SKM-1 (cell line): ENCODE data around the gene NDUFV2.

ENCODE experiments used
- DNase-seq: peaks from one replicate; lab custom pipeline; 2025; ENCODE audit not compliant: unreplicated experiment; lab: John Stamatoyannopoulos, UW

The NDUFV2 gene

DNA sequence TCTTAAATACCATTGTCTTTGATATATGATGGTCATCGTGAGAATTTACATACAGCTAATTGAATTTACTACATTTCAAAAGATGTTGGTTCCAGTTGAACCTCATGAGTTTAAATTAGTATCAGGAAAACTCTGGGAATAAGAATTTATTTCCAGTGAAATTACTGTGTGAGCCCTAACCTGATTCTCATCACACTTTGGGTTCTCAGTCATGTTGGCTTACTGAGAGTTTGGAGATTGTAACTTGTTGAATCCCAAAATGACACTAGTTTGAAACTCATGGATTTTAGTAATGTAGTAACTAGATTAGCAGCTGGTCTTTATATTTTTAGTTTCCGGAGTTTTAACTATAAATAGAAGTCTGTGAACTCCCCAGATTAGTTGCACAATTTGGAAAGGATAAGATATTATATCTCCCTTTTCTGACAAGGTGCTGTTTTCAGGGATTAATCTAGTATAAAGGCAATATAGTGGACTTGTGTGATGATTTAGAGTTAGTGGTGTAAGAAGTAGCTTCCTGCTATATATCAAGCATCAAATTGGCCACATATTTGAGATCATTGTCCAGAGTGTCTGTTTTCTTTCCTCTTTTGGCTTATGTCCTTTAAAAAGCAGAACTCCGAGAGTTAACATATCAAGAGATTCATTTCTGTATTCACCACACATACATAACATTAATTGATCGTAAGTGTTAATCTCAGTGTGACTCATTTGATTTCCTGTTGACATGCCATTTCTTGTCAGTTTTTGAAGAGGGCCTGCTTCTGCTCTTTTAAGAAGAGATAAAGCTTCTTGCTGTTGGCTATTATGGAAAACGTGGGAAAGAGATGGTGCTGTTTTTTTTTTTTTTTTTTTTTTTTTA, 15.7 kb downstream of the NDUFV2 start:
- DNase-seq: no peak

DNA sequence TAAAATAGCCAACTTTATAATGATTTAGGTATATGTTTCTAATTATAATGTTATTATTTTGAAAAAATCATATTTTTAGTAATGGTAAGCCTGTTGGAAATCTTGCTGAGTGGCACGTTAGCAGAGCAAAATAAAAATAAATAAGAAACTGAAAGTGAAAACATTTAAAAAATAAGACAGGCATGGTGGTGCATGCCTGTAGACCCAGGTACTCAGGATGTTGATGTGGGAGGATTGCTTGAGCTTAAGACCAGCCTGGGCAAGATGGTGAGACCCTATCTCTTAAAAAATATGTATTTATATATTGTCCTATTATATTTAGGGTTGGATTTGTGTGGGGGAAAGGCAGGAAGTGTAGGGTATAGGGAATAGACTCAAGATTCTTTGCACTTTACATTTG, 18.3 kb downstream of the NDUFV2 start:
- no peak for DNase-seq

DNA sequence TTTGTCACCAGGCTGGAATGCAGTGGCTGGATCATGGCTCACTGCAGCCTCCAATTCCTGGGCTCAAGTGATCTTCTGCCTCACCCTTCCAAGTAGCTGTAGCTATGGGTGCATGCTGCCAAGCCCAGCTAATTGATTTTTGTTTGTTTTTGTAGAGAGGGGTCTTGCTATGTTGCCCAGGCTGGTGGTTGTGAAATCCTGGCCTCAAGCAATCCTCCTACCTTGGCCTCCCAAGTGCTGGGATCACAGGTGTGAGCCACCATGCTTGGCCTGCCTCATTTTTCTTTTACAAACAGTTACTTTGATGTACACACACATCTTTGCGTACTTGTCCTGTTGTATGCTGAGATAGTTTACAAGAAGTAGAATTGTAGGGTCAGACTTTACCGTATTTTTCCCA, 21.0 kb downstream of the NDUFV2 start:
- DNase-seq: no peak

DNA sequence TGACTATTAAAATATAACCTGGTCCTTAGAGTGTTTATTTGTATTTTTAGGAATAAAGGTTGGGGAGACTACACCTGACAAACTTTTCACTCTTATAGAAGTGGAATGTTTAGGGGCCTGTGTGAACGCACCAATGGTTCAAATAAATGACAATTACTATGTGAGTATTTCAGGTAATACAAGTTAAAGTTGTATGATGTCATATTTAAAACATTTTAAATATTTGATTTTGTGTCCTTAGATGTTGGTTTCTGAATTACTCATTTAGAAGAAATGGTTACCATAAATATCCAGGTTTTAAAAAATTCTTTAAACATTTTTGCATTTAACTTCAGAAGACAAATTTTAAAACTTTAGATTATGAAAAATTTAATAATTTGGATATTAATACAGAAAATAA, 22.3 kb downstream of the NDUFV2 start:
- no peak for DNase-seq

DNA sequence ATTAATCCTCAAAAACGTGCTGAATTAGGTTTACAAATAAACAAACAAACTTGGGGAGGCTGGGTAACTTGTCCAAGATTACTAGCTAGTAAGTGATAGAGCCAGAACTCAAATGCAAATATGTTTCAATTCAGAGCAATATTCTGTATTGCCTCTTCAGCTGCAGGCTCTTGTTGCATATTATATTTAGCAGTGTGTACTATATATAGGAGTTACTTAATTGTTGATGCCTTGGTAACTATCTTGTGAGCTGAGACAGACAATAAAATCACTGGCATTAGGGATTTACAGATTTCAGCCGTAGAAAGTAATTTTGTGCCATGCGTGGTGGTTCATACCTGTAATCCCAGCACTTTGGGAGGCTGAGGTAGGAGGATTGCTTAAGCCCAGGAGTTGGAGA, 23.8 kb downstream of the NDUFV2 start:
- no peak for DNase-seq

DNA sequence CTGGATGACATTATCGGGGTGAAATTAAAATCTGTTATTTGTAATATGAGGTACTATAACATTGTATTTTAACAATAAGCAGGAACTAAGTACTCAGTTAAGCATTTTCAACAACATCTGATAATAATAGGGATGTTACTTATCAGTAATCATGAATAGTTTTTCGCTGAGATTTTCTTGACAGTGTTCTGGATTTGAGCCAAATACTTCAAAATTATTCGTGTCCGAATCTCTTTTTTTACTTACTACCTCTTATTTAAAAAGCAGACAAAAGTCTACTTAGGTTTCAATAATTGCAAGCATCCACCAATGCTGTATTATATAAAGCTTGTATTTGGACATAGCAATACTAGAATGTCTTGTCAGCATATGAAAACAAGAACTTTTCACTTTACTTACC, 27.7 kb downstream of the NDUFV2 start:
- DNase-seq: no peak

DNA sequence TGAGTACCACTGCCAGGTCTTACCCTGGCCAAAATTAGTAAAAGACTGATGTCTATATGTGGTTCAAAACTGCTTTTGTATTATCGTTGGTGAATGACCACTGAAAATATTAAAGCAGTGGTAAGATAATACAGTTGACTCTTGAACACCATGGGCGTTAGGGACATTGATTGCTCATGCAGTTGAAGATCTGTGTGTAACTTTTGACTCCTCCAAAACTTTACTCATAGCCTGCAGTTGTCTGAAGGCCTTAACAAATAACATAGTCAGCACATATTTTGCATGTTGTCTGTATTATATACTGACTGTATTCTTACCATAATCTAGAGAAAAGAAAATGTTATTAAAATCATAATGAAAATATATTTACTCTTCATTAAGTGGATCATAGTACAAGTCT, 28.3 kb downstream of the NDUFV2 start:
- no peak for DNase-seq

DNA sequence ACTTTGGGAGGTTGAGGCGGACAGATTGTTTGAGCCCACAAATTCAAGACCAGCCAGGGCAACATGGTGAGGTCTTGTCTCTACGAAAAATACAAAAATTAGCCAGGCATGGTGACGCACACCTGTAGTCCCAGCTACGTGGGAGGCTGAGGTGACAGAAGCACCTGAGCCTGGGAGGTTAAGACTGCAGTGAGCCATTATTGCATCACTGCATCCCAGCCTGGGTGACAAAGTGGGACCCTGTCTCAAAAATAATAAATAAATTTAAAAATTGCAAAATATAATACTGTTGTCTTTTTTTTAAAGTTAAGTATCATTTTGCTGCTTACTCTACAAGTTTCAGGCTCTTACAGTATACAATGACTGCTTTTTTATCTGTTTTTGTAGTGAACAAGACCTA, 30.1 kb downstream of the NDUFV2 start:
- DNase-seq: no peak

DNA sequence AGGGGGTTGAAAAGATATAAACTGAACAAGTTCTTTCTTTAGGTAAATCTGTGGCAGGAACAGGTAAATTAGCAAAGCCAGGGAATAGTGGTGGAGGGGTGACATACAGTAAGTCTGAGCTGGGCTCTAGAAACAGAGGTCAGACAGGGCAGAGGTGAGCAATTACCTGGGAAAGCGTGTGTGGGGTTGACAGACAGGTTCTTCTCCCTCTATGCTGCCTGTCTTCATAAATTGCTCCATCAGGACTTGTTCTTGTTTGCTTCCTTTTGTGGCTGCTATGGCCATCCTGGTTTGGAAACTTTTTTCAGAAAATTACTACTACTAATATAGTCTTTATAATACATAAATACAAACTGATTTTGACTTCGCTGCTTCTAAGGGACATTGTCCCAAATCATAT, 30.7 kb downstream of the NDUFV2 start:
- DNase-seq: no peak

DNA sequence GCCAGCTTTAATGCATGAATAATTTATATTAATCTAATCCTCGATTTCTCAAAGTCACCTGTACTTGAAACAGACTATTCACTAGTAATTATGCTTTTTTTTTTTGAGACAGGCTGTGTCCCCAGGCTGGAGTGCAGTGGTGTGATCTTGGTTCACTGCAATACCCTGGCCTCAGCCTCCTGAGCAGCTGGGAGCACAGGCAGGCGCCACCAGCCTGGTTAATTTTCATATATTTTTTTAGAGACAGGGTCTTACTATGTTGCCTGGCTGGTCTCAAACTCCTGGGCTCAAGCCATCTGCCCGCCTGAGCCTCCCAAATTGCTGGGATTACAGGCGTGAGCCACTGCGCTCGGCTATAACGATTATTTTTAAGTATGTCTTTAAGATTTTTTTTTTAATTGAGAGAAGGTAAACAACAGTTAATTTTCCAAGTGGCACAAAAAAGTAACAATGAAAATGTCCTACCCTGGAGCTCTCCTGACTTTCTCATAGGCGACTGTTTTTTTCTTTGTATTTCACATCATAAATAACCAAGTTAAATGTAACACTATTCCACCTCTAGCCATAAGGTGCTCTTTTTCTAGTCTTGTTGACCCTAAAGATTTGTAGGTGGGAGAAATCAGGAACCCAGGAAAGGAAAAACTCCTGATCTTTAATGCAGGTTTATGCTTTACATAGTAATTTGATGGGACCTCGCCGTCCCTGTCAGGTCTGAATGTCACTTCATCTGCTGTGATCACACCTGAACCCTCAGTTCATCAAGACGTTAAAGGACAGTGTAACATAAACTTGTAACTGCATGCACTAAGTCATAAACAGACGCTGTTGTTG, 32.8 kb downstream of the NDUFV2 start:
- no peak for DNase-seq

DNA sequence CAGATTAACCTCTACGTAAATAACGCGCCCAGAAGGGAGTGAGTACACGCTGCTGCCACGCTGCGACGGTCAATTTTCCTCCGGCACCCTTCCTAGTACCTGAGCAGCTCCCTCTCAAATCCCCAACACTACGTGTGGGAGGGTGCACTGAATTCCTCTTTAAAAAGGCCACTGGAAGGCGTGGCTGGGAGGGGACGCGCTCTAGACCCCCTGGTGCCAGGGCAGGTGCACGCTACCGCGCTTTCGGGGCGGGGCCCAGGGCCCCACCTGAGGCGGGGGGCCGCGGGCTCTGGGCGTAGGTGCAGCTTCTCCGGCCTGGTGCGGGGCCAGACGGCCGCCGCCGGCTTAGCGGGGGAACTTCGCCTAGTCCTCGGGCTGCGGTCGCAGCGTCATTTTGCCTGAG, 33.4 kb downstream of the NDUFV2 start:
- DNase-seq: no peak

DNA sequence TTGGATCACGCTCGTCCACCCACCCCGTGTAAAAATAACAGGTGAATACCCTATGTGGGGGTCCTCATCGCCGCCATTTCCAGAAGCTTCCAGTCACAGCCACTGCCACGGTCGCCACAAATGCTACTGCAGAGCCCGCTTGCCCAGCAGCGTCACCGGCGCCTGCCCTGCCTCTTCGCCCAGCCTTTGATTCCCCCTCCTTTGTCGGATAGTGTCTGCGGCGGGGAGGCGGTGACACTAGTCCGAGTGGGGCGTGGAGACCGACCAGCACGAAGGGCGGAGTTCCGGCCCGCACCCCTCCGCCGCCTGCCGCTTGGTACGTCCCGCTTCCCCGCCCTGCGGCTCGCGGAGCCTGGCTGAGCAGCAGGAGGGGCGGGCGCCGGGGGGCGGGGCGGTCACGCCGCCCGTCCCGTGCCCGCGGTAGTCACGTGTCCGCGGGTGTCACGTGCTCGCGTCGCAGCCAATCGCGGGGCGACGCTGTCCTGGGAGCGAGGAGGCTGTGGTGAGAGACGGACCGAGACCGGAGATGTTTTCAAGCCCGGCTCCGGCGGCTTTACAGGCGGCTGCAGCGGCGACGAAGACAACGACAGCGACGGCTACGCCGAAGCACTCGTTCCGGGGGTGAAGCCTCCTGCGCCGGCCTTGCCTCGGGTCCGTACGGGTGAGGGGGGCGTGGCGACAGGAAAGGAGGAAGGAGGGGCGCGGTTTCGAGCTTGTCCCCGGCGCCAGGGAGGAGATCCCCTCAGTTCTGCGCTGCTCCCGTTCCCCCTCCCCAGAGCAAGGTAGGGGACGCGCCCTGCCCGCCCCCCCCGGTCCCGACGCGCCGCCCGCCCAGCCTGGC, 34.0 kb downstream of the NDUFV2 start, which contains the start of gene ANKRD12:
Gene ANKRD12 (plus strand): TSS at position 467 of the 841 bp plus-strand sequence. CDS start 45,652 bp downstream, outside the sequence.
- DNase-seq: peak; percentile 83

DNA sequence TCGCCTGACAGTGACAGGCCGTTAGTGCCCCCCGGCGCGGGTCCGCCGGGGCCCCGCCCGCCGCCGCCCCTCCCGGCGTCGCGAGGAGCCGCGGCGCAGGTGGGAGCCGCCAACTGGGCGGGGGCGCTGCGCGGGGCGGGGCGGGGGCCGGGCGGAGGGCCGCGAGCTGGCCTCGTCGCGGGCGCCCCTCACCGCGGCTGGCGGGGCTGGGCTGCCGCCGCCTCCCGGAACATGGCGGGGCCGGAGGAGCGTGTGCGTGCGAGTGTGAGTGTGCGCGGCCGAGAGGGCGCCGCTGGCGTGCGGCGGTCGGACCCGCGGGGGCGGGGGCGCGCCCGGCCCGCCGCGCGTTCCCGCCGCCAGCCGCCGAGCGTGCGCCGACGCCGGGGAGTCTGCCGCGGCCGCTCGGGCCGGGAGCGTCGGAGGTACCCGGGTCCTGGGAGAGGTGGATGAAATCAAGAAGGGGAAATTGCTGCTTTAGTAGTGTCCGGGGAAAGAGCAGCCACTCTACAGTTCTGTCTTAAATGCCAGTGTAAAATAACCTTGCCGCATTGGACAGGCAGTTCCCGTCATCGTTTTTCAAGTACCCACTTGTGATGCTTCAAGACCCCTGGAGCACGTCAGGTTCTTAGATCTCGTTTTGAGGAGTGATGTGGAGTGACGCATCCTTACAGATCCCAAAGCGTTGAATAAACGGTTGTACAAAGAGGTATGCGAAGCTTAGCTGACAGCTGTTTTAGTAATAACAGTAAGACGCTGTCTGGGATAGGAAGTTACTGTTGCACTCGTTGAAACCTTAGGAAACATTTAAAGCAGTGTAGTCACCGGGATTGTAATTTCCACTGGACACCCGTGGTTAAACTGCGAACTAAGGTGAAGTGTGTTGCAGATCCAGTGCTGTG, 34.9 kb downstream of the NDUFV2 start:
- peak; percentile 27 for DNase-seq

DNA sequence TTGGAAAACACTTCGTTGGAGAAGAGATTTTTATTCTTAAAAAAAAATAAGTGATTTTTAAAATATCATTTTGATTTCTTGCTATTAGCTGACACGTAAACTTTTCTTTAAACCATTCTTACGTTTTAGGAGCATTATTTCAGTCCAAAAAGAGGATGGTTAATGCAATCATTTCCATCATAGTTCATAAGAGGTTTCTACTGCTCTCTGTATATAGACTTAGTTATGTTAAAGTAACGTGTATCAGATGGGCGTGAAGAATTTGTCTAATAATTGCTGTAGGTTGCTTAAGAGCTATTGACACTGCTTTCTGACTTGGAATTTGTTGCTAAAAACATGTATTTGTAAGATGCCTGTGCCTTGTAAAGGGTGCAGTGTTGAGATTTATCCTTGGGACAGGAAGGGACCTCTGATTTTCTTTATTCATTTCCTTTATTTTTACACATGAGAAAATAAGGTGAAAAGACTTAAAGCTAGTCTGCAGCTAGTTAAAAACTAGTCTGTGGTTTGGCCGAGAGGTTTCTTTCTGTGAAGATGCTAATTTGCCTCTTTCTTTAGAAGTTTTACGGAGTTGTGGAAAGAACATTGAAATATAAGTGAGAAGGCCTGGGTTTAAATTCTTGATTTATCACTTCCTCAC, 37.0 kb downstream of the NDUFV2 start:
- DNase-seq: no peak

DNA sequence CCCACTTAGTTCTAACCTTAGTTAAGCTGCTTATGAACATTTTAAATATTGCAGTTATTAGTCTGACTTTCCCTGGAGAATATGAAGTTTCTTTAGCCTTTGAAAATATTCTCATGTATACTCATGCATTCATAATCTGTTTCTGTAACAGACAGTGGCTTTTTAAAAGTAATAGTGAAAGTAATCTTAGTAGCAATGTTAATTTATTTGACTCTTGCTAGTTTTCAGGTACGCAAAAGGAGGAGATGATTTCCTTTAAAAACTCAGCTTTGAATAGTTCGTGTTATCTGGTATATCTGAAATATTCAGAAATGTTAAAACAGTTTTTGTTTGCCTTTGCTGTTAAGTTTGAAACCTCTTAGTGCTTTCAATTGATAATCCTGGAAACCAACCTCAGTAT, 37.9 kb downstream of the NDUFV2 start:
- no peak for DNase-seq

DNA sequence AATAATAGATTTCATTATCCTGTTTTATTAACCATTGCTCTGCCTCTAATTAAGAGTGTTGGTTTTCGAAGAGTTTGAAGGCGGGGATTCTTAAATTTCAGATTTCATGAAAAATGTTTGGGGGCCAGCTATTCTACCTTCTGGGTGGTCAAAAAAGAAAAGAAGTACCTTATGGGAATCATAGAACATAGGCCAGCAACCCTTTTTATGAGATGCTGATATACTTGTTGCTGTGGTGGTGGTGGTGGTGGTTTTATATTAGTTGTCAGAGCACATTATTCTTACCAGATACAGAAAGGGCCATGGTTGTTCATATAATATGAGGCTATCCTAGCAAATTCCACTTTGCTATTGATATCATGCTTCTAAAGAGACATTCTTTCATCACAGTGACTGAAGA, 38.5 kb downstream of the NDUFV2 start:
- no peak for DNase-seq

DNA sequence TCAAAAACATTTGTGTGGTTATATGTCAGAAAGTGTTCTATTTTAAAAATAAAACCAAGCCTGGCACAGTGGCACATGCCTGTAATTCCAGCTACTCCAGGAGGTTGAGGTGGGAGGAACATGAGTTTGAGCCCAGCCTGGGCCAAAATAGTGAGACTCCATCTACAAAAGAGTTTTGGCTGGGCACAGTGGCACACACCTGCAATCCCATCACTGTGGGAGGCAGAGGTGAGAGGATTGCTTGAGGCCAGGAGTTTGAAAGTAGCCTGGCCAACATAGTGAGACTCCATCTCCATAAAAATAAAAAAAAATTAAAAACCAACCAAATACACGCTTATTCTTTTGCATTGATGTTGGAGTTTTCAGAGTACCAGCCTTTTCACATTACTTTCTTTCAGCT, 43.7 kb downstream of the NDUFV2 start:
- DNase-seq: no peak

DNA sequence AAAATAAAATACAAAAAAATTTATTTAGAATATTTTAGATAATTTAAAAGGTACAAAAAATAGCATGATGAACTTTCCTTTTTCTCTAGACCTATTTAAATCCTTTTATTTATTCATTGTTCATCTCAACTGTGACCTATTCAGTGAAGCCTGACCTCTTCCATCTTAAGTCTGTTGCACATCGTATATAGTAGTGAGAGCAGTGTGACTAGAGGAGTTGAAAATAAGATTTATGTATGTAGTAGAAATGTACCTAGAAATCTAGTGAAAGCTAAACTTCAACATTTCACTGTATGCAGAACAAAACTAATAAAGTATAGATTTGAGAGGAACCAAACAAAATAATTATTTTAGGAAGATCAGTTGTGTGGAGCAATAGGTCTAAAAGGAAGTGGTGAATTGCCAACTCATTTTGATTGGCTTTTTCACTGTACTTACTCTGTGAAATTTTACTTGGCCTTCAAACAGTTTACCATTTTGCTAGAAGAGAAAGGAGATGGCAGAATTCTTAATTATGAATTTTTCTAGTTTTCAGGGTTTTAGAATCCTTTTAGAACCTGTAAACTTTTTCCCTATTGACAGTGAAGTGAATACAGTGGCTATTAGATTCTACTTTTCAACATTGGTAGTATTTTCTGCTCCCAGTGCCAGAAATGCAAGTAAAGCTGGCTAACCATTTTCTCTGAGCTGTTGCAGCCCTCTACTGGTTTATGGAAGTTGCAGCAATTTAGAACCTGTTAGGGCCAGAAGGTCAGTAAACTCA, 45.1 kb downstream of the NDUFV2 start:
- peak; percentile 55 for DNase-seq

DNA sequence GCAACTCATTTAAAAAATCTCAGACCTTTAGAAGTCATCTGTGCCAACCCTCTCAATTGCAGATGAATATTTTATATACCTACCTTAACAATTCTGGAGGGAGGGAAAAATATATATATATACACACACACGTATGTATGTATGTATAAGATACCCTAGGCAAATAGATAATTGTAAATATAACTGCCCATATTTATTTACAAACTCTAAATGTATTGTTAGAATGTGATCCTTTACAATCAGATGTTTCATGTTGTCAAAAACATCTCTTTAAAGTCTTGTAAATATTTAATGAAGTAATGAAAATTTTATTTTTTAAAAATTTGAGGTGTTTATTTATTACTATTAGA, 45.7 kb downstream of the NDUFV2 start:
- no peak for DNase-seq
